PC-9 (cell line): Measurements from ENCODE around the gene OPN1SW.

Experiments
- EZH2 ChIP-seq: fragments of 200-600 bp; sonication (generic); IDR thresholded peaks from 2 replicates; pipeline ENCODE4 v1.8.0; 2017; ENCODE audit warnings: antibody characterized with exemption, low read depth
- TF ChIP-seq, protein P1 (sequence below): fragments of 200-600 bp; sonication (generic); conservative IDR thresholded peaks from 2 replicates; pipeline ENCODE4 v1.6.1; 2017; ENCODE audit warnings: mixed run types, antibody characterized with exemption, mild to moderate bottlenecking, moderate library complexity

DNA sequence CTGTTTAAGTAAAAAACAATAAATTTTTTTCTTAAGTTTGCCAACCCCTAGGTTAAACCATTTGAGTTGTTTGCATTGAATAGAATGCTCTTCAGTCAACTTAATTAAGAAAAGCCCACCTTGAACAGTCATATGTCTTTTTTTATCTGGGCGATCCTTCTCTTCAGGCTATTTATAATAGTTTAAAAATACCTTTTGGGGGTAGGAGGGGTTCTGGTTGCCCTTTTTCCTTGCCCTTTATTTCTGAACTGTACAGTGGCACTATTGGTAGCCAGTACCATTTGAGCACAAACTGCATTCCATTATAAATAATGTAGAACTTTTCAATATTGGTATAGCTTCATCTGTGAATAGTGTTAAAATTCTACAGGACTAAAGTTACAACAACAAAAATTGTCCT, 23.3 kb downstream of the OPN1SW start:
- TF ChIP-seq, protein P1, sequence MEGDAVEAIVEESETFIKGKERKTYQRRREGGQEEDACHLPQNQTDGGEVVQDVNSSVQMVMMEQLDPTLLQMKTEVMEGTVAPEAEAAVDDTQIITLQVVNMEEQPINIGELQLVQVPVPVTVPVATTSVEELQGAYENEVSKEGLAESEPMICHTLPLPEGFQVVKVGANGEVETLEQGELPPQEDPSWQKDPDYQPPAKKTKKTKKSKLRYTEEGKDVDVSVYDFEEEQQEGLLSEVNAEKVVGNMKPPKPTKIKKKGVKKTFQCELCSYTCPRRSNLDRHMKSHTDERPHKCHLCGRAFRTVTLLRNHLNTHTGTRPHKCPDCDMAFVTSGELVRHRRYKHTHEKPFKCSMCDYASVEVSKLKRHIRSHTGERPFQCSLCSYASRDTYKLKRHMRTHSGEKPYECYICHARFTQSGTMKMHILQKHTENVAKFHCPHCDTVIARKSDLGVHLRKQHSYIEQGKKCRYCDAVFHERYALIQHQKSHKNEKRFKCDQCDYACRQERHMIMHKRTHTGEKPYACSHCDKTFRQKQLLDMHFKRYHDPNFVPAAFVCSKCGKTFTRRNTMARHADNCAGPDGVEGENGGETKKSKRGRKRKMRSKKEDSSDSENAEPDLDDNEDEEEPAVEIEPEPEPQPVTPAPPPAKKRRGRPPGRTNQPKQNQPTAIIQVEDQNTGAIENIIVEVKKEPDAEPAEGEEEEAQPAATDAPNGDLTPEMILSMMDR = no peak
- TF ChIP-seq EZH2 = no peak
